ENCODE results near the gene KCTD3. TPM values are rescaled to one million over a fixed set of nuclear protein-coding genes. Genes with fewer than 3 reads are reported as not detected.

Gene KCTD3
- total RNA-seq, 4 donors from 2014 or later: 68.5 to 125 (median 100) TPM

- TF ChIP-seq CTCF (IDR thresholded peaks at IDR 0.05) (no peak), POLR2A (IDR thresholded peaks at IDR 0.05) (no peak)
- DNase-seq: no peak
- H3K4me1 ChIP-seq: no peaks in the 10 kb centered on the region
- peaks cover 0 to 21% (median 0%) of the 10 kb centered on the region in 3 donors for H3K36me3 ChIP-seq
- no peak overlapping the region for H3K4me3 ChIP-seq
- H3K27ac ChIP-seq: no peak overlapping the region
- no peaks in the 10 kb centered on the region for H3K27me3 ChIP-seq
- H3K9me3 ChIP-seq: no peaks in the 10 kb centered on the region
Observed at GRCh38 chr1:215594640-215595039, 27.5 kb downstream of the KCTD3 start.

GRCh38 chr1:215595231-215595630 is 28.1 kb downstream of the KCTD3 start:
- Histone ChIP-seq H3K27ac (no peak overlapping the region), H3K4me3 (no peak overlapping the region), H3K36me3 (peaks cover 0 to 21% (median 0%) of the 10 kb centered on the region in 3 donors), H3K27me3 (no peaks in the 10 kb centered on the region), H3K9me3 (no peaks in the 10 kb centered on the region), H3K4me1 (no peaks in the 10 kb centered on the region)
- TF ChIP-seq POLR2A (IDR thresholded peaks at IDR 0.05): no peak
- TF ChIP-seq CTCF (IDR thresholded peaks at IDR 0.05): no peak
- no peak for DNase-seq

- Histone ChIP-seq H3K9me3 (no peaks in the 10 kb centered on the region), H3K27me3 (no peaks in the 10 kb centered on the region), H3K4me3 (no peak overlapping the region), H3K36me3 (peaks cover 0 to 34% (median 0%) of the 10 kb centered on the region in 3 donors), H3K4me1 (no peaks in the 10 kb centered on the region), H3K27ac (no peak overlapping the region)
- TF ChIP-seq CTCF (IDR thresholded peaks at IDR 0.05) (no peak), POLR2A (IDR thresholded peaks at IDR 0.05) (no peak)
- DNase-seq: no peak
Observed at GRCh38 chr1:215597961-215598360, 30.9 kb downstream of the KCTD3 start.

- no peak for TF ChIP-seq POLR2A (IDR thresholded peaks at IDR 0.05)
- no peak for TF ChIP-seq CTCF (IDR thresholded peaks at IDR 0.05)
- no peaks in the 10 kb centered on the region for H3K9me3 ChIP-seq
- no peaks in the 10 kb centered on the region for H3K4me1 ChIP-seq
- H3K36me3 ChIP-seq: peaks cover 0 to 42% (median 0%) of the 10 kb centered on the region in 3 donors
- no peak for DNase-seq
- no peak overlapping the region for H3K4me3 ChIP-seq
- H3K27me3 ChIP-seq: no peaks in the 10 kb centered on the region
- H3K27ac ChIP-seq: no peak overlapping the region
Observed at GRCh38 chr1:215599418-215600074, 32.4 kb downstream of the KCTD3 start.

- Histone ChIP-seq H3K4me1 (no peaks in the 10 kb centered on the region), H3K4me3 (no peak overlapping the region), H3K9me3 (no peaks in the 10 kb centered on the region), H3K36me3 (peaks cover 0 to 42% (median 0%) of the 10 kb centered on the region in 3 donors), H3K27me3 (no peaks in the 10 kb centered on the region), H3K27ac (no peak overlapping the region)
- no peak for DNase-seq
- TF ChIP-seq POLR2A (IDR thresholded peaks at IDR 0.05) (no peak), CTCF (IDR thresholded peaks at IDR 0.05) (no peak)
Observed at GRCh38 chr1:215600258-215600792, 33.2 kb downstream of the KCTD3 start.
